ENCODE results near the gene CITED1. TPM values are rescaled to one million over a fixed set of nuclear protein-coding genes. Genes with fewer than 3 reads are reported as not detected.

Gene CITED1
- 1 to 10 TPM in 2 of 4 donors, under 1 TPM in 1, not detected in 1; 0.60 to 5.0 (median 4.7) TPM for total RNA-seq

GRCh38 chrX:72305286-72306084 lies at the start of gene CITED1:
Gene CITED1 (minus strand): TSS chrX:72305914. CDS start chrX:72302869, 3,045 bp downstream.
- DNase-seq (ENCODE audit: low spot score) (no peak), ATAC-seq (ENCODE audit: low FRiP score) (no peak)
- no peak for TF ChIP-seq CTCF (IDR thresholded peaks at IDR 0.05)

GRCh38 chrX:72352786-72353185 lies 47.1 kb upstream of the CITED1 start:
- no peak for DNase-seq (ENCODE audit: low spot score)
- ATAC-seq (ENCODE audit: low FRiP score) = no peak

GRCh38 chrX:72351606-72352334 lies 46.1 kb upstream of the CITED1 start:
- ATAC-seq (ENCODE audit: low FRiP score) = no peak
- TF ChIP-seq CTCF (IDR thresholded peaks at IDR 0.05) = no peak
- no peak for DNase-seq (ENCODE audit: low spot score)

More at GRCh38 chrX:72352786-72353185, 47.1 kb upstream of the CITED1 start:
- no peak for TF ChIP-seq CTCF (IDR thresholded peaks at IDR 0.05)

- TF ChIP-seq CTCF (IDR thresholded peaks at IDR 0.05) = no peak
- ATAC-seq (ENCODE audit: low FRiP score) = no peak
- no peak for DNase-seq (ENCODE audit: low spot score)
Observed at GRCh38 chrX:72349190-72349589, 43.5 kb upstream of the CITED1 start.

GRCh38 chrX:72348247-72348979 lies 42.7 kb upstream of the CITED1 start:
- TF ChIP-seq CTCF (IDR thresholded peaks at IDR 0.05) = no peak
- DNase-seq (ENCODE audit: low spot score) (no peak), ATAC-seq (ENCODE audit: low FRiP score) (no peak)

GRCh38 chrX:72347366-72347765 lies 41.7 kb upstream of the CITED1 start:
- ATAC-seq (ENCODE audit: low FRiP score) (no peak), DNase-seq (ENCODE audit: low spot score) (no peak)
- no peak for TF ChIP-seq CTCF (IDR thresholded peaks at IDR 0.05)

Measured in omental fat pad (tissue), 4 donors.